Left colon (tissue), 2 donors: ENCODE results near the gene TMEM94. TPM values are rescaled to one million over a fixed set of nuclear protein-coding genes. Genes with fewer than 3 reads are reported as not detected.
"Not testable (repeated sequence)": the region's sequence is repeated elsewhere in the genome, so short reads cannot be mapped to it uniquely, and the experiment has no call there.

Source experiments
- ATAC-seq: fragments of 200-7000 bp; cut with Tn5 transposase; one replicate; pipeline ENCODE4 v1.9.1; 2020; ENCODE audit warnings: mild to moderate bottlenecking, moderate library complexity
- DNase-seq, 2 donors: peaks; one replicate each; pipeline ENCODE4 v3.0.0-alpha.2; 2020
- intact Hi-C, 2 donors: fragments of 100-400 bp; cut with DNase I in 1 of 2; cut with micrococcal nuclease in 1 of 2; formaldehyde crosslinking; loops; one replicate each; pipeline versions ENCODE4 v1.11.2 to v1.14.0; 2022; cut with DNase I, micrococcal nuclease
- total RNA-seq, 2 donors: library from RNA; stranded (reverse); fragmentation: NEBNext Ultra II Directional; extraction: Animal tissue kit (Norgen Biotek cat#: 25700); gene quantifications; one replicate each; pipeline ENCODE4 v1.2.1, GENCODE V29; 2021
- donor health status: DM: no; HTN: no; CAD: no.
- donor health status: DM: yes; HTN: yes; CAD: no.

Gene TMEM94
- total RNA-seq, 2 donors from 2014 or later = 99.9 to 123 TPM

DNA sequence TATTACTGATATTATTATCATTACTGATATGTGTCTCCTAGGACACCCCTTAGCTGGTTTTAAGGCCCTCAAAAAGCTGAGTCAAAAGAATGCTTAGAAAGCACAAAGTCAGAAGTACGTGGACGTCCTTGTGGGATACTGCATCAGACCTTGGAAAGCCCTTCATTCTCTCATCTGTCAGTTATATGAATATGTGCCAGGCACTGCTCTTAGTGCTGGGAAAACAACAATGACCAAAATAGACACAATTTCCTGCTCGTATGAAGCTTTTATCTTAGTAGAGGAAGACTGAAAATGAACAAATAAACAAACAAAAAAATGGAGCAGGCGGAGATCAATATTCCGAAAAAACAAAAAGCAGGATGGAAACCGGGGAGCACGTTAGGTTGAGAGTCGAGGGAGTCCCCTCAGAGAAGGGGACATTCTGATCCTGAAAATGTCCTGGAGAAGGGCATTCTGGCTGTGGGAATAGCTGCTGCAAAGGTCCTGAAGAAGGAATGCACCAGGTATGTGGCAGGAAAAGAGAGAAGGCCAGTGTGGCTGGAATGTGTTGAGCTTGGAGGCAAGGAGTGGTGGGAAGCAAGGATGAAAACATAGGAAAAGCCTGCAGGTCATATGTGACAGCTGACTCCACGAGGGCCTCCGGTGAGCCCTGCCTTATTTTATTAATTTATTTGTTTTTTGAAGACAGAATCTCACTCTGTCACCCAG is 15.5 kb upstream of the TMEM94 start:
- intact Hi-C loops = no loop called here
- no peak for ATAC-seq
- no peak for DNase-seq

DNA sequence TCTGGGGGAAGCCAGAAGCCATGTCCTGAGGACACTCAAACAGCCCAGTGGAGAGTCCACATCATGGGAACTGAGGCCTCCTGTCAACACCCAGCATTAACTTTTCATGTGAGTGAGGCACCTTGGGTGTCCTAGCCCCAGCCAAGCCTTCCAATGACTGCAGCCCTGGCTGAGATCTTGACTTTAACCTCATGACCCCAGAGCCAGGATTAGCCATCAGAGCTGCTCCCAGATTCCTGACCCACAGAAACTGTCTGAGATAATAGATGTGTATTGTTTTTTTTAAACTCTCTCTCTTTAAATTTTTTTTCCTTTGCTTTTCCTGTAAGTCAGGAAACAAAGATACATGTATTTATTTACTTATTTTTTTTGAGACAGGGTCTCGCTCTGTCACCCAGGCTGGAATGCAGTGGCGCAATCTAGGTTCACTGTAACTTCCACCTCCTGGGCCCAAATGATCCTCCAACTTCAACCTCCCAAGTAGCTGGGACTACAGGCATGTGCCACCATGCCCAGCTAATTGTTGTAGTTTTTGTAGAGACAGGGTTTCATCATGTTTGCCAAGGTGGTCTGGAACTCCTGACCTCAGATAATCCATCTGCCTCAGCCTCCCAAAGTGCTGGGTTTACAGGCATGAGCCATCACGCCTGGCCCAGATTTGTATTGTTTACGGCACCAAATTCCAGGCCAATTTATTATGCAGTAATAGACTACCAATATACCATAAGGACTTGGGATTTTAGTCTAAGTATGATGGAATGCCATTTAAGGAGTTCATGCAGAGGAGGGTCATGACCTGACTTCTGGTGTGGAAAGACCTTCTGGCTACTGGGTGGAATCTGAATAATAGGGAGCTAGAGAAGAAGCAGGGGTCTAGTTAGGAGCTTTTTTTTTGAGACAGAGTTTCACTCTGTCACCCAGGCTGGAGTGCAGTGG is 14.0 kb upstream of the TMEM94 start:
- ATAC-seq (no peak), DNase-seq (no peak)

DNA sequence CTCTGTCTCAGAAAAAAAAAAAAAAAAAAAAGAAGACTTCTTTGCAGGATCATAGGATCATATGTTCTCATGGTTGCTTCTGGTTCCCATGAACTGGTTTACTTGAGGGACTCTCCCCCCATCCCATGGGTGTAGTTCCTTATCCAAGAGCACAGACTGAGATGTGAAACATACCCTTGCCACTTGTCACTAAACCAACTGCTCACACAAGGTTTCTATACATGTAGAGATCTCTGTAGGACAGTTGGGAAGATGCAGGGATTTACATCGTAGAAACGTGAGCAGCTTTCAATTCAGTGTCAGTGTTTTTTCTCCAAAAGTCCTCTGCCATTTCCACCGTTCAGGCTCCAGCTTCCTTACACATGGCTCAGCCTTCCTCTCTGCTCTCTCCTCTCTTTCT is 11.1 kb upstream of the TMEM94 start:
- DNase-seq = no peak
- intact Hi-C loops = no loop called here
- ATAC-seq = no peak

More for the DNA sequence above, 14.0 kb upstream of the TMEM94 start:
- intact Hi-C loops = no loop called here

DNA sequence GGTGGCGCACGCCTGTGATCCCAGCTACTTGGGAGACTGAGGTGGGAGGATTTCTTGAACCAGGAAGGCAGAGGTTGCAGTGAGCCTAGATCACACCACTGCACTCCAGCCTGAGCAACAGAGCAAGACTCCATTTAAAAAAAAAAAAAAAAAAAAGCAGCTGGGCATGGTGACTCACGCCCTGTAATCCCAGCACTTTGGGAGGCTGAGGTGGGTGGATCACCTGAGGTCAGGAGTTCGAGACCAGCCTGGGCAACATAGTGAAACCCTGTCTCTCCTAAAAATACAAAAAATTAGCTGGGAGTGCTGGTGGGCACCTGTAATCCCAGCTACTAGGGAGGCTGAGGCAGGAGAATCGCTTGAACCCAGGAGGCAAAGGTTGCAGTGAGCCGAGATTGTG is 10.5 kb upstream of the TMEM94 start:
- DNase-seq, intact Hi-C loops, ATAC-seq: not testable (repeated sequence)

DNA sequence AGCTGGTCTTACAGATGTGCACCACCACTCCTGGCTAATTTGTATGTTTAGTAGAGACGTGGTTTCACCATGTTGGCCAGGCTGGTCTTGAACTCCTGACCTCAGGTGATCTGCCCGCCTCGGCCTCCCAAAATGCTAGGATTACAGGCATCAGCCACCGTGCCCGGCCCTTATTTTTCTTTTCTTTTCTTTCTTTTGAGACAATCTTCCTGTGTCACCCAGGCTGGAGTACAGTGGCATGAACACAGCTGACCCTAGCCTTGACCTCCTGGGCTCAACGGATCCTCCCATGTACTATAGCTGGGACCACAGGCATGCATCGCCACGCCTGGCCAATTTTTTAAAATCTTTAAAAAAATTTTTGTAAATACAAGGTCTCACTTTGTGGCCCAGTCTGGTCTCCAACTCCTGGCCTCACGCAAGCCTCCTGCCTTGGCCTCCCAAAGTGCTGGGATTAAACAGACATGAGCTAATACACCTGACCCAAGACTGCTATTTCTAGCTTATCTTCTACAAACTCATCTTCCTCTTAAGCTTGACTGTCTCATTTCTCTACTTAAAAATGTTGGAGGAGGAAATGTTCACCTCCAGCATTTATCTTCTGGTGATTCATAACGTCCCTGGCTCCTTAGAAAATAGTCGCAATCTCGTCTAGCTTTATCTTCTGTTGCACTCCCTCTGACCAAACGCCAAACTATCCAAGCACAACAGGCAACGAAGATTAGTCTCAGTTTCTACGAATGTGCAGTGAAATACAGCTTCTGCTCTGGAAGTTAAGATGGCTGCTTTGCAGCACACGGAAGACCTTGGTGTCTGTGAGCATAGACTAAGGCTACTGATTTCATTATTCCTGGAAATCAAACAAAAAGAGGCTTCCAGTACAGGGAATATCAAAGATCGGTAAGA is 8.2 kb upstream of the TMEM94 start:
- DNase-seq = no peak
- ATAC-seq = no peak
- intact Hi-C loops = no loop called here

DNA sequence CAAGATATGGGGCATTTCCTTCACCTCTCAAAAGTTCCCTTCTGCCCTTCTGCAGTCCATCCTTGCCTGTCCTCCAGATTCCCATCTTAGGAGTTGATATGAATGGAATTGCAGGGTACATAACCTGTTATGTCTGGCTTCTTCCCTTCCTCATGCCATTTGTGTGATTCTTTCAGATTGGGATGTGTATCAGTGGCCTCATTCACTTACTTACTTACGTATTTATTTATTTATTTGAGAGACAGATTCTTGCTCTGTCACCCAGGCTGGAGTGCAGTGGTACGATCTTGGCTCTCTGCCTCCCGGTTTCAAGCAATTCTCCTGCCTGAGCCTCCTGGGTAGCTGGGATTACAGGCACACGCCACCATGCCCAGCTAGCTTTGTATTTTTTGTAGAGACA is 6.2 kb upstream of the TMEM94 start:
- no peak for ATAC-seq
- intact Hi-C loops = no loop called here

DNA sequence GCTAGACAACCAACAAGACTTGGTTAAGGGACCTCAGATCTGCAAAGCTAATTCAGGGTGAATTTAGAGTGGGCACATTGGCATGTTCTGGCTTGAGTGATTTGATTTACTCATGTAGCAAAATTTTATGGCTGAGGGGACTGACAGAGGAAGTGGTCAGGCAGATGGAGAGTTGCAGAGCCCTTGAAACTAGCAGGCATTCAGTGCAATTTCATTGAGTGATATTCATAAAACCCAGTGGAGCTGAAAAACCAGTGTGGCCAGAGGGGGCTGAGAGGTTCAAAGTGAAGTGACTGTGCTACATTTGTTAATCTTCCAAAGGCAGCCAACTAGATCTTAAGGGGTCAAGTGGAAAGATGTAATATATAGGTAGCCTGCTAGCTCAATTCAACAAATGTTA is 2.2 kb upstream of the TMEM94 start:
- DNase-seq = no peak
- intact Hi-C loops = no loop called here
- ATAC-seq = no peak

More for the DNA sequence above, 6.2 kb upstream of the TMEM94 start:
- no peak for DNase-seq

DNA sequence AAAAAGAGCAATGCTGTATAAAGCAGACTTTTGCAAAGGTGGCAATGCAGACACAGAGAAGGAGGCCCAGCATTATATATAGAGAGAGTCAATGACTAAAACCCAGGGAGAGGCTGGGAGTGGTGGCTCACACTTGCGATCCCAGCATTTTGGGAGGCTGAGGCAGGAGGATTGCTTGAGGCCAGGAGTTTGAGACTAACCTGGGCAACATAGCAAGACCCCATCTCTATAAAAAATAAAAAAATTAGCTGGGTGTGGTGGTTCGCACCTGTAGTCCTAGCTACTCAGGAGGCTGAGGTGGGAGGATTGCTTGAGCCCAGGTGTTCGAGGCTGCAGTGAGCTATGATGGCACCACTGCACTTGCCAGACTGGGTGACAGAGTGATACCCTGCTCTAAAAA is 1.8 kb upstream of the TMEM94 start:
- DNase-seq, ATAC-seq, intact Hi-C loops: not testable (repeated sequence)

DNA sequence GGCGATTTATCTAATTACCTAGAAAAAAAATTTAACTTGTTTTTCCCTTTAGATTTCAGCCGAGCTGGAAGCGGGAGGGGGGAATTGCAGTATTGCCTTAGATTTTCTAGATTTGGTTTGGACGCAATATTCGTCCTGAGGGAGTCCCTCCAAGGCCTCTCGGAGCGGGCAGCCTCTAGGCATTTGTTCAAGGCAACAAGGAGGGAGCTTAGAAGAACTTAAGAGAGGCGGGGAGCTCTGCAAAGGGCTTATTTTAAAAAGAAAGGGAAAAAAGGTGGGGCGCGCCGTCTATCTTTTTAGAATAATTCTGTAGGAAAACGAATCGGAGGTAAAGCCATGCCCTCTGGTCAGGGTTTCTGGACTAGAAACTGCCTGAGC is 407 bp upstream of the TMEM94 start:
- ATAC-seq = peak; percentile 4
- no peak for DNase-seq
- intact Hi-C loops = no loop called here

DNA sequence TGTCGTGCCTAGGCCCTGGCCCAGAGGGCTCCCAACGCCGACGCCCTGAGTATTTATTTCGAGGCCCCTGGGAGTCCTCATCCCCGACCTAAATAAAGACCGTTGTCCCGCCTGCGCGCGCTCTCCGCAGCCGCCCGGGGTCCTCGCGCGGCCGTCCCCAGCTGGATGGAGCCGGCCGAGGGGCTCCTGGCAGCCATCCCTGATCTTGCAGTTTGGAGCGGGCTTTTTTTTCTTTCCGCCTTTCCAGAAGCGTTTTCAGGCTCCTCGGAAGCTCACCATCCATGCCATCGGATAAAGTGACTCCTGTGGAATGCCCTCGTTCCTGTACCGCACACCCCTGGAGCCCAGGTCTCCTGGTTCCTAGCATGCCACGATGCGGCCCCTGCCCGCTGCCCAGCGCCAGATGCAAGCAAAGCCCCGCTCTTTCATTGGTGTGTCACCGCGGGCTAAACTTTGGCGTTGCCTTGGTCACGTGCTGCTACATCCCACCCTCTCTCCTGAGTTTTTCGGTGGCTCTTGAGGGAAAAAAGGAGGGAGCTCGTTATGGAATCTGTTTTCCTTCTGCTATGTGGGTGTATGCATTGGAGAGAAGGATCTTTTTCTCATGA is 716 bp downstream of the TMEM94 start:
- intact Hi-C loops = no loop called here
- ATAC-seq = no peak
- DNase-seq = peak in 1 of 2 donors; percentile 38

DNA sequence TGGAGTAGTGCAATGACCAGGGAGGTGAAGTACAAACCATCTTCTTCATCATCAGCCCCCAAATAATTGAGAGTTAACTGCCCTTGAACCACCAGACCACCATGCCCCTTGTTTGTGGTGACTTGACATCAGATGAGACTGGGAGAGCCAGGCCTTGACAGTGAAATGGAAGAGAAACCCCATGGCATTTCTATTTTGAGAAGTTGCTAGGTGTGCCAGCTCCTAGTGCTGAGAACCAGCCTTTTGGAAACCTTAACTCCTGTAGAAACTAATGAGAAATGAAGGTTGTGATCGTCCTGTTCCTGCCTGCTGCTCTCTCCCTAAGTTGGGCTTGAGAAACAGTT is 2.8 kb downstream of the TMEM94 start:
- no peak for DNase-seq
- intact Hi-C loops = no loop called here
- ATAC-seq = no peak

DNA sequence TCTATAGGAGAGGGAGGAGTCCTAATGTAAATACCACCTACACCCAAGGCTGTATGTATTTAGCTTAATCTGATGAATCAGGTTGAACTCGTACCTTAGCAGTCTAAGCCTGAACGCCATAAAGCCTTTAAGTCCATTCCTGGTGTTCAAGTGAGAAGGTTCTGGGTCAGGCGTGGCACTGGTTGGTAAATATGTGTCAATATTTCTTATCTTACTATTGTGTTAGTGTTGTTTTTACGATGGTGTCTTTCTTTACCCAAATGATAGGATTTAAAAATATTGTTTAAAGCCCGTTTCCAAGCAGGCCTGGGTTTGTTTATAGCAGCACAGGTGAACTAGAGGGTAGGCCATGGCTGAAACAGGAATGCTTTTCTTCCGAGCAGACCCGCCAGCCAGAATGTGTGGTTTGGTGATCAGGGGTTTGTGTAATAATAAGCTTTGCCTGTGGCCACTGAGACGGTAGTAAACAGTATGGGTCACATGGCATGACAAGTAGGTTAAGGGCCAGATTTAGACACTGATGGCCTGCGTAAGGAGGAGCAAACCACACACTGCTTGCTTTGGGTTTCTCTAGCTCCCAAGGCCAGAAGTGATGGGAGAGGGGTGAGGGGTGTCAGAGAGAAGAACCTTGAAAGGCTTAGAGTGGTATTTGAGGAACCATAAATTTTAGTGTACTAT is 3.3 kb downstream of the TMEM94 start:
- intact Hi-C loops = no loop called here
- DNase-seq (peak; percentile 55 to 72), ATAC-seq (peak; percentile 74)

DNA sequence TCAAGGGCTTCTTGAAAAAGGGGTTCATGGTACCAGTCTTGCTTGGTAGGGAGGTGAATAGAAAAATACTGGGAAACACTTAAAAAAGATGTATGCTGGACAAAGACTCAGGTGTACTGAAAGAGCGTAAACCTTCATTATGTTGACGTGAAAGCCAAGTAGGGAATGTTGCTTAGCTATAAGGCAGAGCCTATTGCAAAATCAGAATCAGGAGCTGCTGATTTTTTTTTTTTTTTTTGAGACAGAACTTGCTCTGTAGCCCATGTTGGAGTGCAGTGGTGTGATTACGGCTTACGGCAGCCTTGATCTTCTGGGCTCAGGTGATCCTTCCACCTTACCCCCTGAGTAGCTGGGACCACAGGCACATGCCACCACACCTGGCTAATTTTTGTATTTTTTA is 3.9 kb downstream of the TMEM94 start:
- ATAC-seq = no peak
- no peak for DNase-seq
- intact Hi-C loops = no loop called here

DNA sequence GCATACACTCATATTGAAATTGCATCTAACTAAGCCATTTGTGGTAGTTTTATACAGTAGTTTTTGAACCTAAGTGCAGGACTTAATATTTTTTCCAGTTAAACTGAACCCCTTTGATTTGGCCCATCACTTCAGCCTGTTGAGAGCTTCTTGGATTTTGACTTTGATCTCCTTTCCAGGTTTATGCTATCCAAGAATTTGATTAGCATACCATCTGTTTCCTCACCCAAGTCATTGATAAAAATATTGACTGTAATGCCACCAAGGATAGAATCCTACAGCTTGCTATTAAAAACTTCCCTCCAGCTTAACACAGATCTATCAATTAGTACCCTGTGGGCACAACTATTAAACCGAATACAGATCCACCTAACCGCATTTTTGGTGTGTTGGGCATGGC is 7.2 kb downstream of the TMEM94 start:
- ATAC-seq = no peak
- intact Hi-C loops = no loop called here
- DNase-seq = no peak

DNA sequence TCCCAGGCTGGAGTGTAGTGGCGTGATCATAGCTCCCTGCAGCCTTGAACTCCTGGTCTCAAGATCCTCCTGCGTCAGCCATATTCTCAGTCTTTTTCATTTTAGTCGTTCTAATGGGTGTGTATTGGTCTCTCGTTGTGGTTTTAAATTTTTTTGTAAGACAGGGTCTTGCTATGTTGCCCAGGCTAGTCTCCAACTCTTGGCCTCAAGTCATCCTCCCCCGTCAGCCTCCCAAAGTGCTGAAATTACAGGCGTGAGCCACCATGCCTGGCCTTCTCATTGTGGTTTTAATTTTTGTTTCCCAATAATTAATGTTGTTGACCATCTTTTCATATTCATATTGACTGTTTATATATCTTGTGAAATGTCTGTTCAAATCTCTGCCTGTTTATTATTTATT is 8.6 kb downstream of the TMEM94 start:
- no peak for ATAC-seq
- DNase-seq = no peak
- intact Hi-C loops = no loop called here

DNA sequence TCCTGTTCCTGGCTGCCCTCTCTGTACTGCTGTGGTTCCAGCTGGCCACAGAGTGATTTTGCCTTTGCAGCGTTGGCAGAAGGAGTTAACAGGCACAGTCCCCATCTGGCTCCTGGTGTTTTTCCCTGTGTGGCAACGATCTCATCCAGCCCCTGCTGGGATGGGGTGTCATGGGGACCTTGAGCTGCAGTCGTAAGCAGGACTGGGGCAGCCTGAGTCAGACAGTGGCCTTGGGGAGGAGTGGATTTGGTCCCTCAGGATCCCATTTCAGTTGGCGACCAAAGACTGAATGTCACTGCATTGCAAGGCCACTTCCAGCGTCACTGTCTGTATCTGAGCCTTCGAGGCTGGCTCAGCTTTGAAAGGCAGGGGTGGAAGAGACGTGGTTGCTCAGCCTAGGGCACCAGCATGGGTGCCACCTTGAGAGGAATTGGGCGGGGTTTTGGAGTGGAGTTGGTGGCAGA is 11.9 kb downstream of the TMEM94 start:
- ATAC-seq (peak; percentile 53), DNase-seq (no peak)
- intact Hi-C loops = no loop called here

DNA sequence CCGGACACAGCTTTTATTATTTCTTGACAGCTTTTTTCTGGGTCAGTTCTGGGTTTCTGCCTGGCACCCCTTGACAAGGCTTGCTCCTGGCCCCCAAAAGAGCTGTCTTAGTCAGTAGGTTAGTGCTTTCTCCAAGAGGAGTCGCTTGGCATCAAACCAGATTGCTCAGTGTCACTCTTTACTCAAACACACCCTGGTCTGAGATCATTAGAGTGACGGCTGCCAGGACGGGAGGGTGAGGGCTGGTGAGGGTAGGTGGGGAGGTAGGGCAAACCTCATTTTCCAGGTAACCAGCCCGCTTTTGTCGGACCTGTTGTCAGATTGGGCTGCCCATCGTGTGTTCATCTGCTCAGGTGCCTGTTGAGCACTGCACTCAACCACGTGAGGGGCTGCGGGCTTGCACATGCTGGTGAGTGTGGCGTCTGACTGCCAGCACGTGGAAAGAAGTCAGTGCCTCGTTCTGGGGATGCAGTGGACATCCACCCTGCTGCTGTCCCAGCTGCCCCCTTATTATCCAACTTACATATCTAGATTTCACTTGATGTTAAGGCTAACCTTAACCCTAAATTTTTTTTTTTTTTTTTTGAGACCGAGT is 12.4 kb downstream of the TMEM94 start:
- intact Hi-C loops = no loop called here
- DNase-seq (peak; percentile 57 to 75), ATAC-seq (peak; percentile 91)

DNA sequence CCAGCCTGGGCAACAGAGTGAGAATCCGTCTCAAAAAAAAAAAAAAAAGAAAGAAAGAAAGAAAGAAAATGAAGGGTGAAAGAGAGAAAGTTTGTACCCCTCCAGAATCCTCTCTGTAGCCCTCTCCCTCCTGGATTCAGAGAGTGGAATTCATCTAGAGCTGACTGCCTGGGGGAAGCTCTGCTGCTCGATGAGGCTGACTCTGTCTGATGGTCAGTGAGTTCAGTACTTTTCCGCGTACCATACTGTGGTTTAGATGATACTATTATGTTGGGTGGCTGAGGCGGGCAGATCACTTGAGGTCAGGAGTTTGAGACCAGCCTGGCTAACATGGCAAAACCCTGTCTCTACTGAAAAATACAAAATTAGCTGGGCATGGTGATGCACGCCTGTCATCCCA is 14.8 kb downstream of the TMEM94 start:
- intact Hi-C loops = no loop called here
- DNase-seq (no peak), ATAC-seq (no peak)
